ENCODE data around the gene TLE3.

Gene TLE3

GRCh38 chr15:70025413-70026296, 72.1 kb downstream of the TLE3 start:
- DNase-seq: no peak

- DNase-seq: no peak
These were observed 73.2 kb downstream of the TLE3 start for GRCh38 chr15:70024521-70024920.

GRCh38 chr15:70023769-70024491, 73.8 kb downstream of the TLE3 start:
- DNase-seq: no peak

- no peak for DNase-seq
These were observed 74.5 kb downstream of the TLE3 start for GRCh38 chr15:70023064-70023768.

GRCh38 chr15:70020229-70020628, 77.5 kb downstream of the TLE3 start:
- no peak for DNase-seq

- DNase-seq: no peak
These were observed 78.8 kb downstream of the TLE3 start for GRCh38 chr15:70018646-70019600.

- DNase-seq: no peak
These were observed 79.9 kb downstream of the TLE3 start for GRCh38 chr15:70017801-70018200.

- no peak for DNase-seq
These were observed 80.7 kb downstream of the TLE3 start for GRCh38 chr15:70017025-70017424.

GRCh38 chr15:70016511-70016994, 81.2 kb downstream of the TLE3 start:
- DNase-seq: no peak

- no peak for DNase-seq
These were observed 82.7 kb downstream of the TLE3 start for GRCh38 chr15:70014860-70015490.

GRCh38 chr15:70014331-70014730, 83.4 kb downstream of the TLE3 start:
- no peak for DNase-seq

- no peak for DNase-seq
These were observed 83.9 kb downstream of the TLE3 start for GRCh38 chr15:70013656-70014313.

GRCh38 chr15:70012895-70013294, 84.8 kb downstream of the TLE3 start:
- DNase-seq: no peak

- DNase-seq: no peak
These were observed 88.9 kb downstream of the TLE3 start for GRCh38 chr15:70008697-70009290.

GRCh38 chr15:70006259-70007147, 91.2 kb downstream of the TLE3 start:
- DNase-seq: no peak

GRCh38 chr15:70004826-70005225, 92.9 kb downstream of the TLE3 start:
- no peak for DNase-seq

- no peak for DNase-seq
These were observed 94.8 kb downstream of the TLE3 start for GRCh38 chr15:70002897-70003296.

- DNase-seq: no peak
These were observed 95.9 kb downstream of the TLE3 start for GRCh38 chr15:70001859-70002258.

GRCh38 chr15:69999392-70000085, 98.2 kb downstream of the TLE3 start:
- DNase-seq: no peak

Data from DMS 273 treated with DMSO at 0.1 percent for 48 hours (cell line).